GM12892 (cell line): Measurements from ENCODE around the gene PRR23A.

Source experiments
- POLR2A ChIP-seq: IDR thresholded peaks from 2 replicates; pipeline ENCODE4 v1.6.1; 2011; ENCODE audit warnings: low read depth, low read length, control low read depth
- POLR2AphosphoS5 ChIP-seq: IDR thresholded peaks from 2 replicates; pipeline ENCODE4 v1.6.1; 2011; ENCODE audit warnings: low read depth, low read length, control low read depth

DNA sequence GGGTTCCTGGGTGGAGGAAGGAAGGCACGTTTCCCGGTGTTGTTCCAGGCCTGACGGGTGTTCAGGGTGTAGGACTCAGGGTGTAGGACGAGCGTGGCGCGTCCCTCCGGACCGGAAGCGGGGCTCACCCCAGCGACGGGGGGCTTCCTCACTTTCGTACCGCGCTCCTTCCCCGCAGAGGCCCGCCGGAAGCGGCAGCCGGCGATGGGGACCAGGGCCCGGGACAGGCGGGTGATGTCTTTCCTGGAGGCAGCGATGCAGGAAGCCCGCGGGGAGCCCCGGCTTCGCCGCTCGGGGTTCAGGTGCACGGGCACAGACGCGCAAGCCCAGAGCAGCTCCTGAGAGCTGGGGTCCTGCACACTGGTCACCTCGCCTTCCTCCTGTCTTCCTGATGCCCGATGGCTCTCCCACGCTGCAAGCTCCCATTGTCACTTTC, 45.6 kb downstream of the PRR23A start:
- TF ChIP-seq POLR2A = no peak
- no peak for TF ChIP-seq POLR2AphosphoS5
